ENCODE measurements around the gene MYOF. TPM values are rescaled to one million over a fixed set of nuclear protein-coding genes. Genes with fewer than 3 reads are reported as not detected.
A peak's percentile ranks its signal among the peaks of the same experiment; 100 is the strongest.

Gene MYOF
- total RNA-seq, 1 experiment from 2014 or later, result 376 TPM

DNA sequence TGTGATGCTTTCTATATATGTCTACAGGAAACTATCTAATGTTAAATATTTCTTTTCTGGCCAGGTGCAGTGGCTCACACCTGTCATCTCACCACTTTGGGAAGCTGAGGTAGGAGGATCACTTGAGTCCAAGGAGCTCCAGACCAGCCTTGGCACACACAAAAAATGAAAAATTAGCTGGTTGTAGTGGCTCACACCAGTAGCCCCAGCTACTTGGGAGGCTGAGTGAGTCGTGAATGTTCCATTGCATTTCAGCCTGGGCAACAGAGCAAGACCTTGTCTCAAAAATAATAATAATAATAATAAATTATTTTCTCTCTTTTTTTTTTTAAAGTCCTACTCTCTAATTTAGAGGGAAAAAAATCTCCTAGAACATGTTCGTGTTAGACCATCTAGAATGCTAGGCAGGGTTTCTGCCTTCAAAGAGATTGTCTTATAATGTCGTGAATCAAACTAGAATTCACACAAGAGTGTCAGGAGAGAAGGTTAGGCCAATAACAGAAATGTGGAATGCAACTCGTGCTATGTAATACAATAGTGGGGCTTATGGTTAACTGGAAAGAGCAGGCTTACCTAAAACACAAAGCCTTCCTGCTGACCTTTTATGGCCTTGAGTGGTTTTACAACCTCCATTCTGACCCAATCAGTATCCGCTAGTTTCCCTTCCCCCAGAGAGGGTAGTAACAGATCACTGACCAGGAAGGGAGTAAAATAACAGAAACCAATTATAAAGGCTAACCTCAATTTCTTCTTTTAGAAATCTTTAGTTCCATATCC, 46.3 kb downstream of the MYOF start:
- POLR2A ChIA-PET, result interaction anchor here (0.6 to 0.7 kb wide), 2 partner anchors 57 to 271 kb away, joined by 3 read pairs; no protein-coding TSS in a partner anchor

GRCh38 chr10:93434991-93435491, 47.1 kb downstream of the MYOF start:
- no peak for ATAC-seq
- Histone ChIP-seq H3K36me3 (ENCODE audit: control insufficient read depth, insufficient read depth, low read length) (peaks cover 11% of the 10 kb centered on the region; the same call in 1 of the 2 replicates), H3K9me3 (ENCODE audit: control insufficient read depth, insufficient read depth, low read depth, low read length) (no peaks in the 10 kb centered on the region), H3K27ac (ENCODE audit: low read length) (peak overlapping the region; percentile 100), H3K4me3 (ENCODE audit: low read depth in 2 of 2, low read length in 2 of 2) (no peak overlapping the region), H3K4me1 (ENCODE audit: control insufficient read depth, insufficient read depth, low read length) (peaks cover 65% of the 10 kb centered on the region), H3K27me3 (ENCODE audit: control insufficient read depth, insufficient read depth, low read length) (no peaks in the 10 kb centered on the region)
- no TSS peak for BruUV-seq (replicated peaks)
- intact Hi-C loops (cut with micrococcal nuclease; ENCODE audit: unreplicated experiment), result no loop called here
- TF ChIP-seq, protein P1, sequence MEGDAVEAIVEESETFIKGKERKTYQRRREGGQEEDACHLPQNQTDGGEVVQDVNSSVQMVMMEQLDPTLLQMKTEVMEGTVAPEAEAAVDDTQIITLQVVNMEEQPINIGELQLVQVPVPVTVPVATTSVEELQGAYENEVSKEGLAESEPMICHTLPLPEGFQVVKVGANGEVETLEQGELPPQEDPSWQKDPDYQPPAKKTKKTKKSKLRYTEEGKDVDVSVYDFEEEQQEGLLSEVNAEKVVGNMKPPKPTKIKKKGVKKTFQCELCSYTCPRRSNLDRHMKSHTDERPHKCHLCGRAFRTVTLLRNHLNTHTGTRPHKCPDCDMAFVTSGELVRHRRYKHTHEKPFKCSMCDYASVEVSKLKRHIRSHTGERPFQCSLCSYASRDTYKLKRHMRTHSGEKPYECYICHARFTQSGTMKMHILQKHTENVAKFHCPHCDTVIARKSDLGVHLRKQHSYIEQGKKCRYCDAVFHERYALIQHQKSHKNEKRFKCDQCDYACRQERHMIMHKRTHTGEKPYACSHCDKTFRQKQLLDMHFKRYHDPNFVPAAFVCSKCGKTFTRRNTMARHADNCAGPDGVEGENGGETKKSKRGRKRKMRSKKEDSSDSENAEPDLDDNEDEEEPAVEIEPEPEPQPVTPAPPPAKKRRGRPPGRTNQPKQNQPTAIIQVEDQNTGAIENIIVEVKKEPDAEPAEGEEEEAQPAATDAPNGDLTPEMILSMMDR (IDR thresholded peaks at IDR 0.05), result no peak
- TF ChIP-seq TCF7L2 (IDR thresholded peaks at IDR 0.05; ENCODE audit: low read depth, low read length), result 0 out of 2 replicates have a peak, but pooled peaks have one; percentile 10
- POLR2A ChIA-PET, result interaction anchor here (0.6 kb wide), 1 partner anchor 56 kb away, joined by 3 read pairs; no protein-coding TSS in a partner anchor
- no peak for DNase-seq (ENCODE audit: low read depth, low spot score)
- CTCF ChIA-PET, result no interaction called here
- in situ Hi-C loops (cut with HindIII; ENCODE audit: low pct_unique_long_range_greater_than_20kb, low sequenced_read_pairs), result no loop called here

More for the DNA sequence above, 46.3 kb downstream of the MYOF start:
- Histone ChIP-seq H3K4me1 (ENCODE audit: control insufficient read depth, insufficient read depth, low read length) (peaks cover 72% of the 10 kb centered on the region), H3K27ac (ENCODE audit: low read length) (peak overlapping the region; percentile 100), H3K27me3 (ENCODE audit: control insufficient read depth, insufficient read depth, low read length) (no peaks in the 10 kb centered on the region), H3K4me3 (ENCODE audit: low read depth in 2 of 2, low read length in 2 of 2) (no peak overlapping the region), H3K9me3 (ENCODE audit: control insufficient read depth, insufficient read depth, low read depth, low read length) (no peaks in the 10 kb centered on the region), H3K36me3 (ENCODE audit: control insufficient read depth, insufficient read depth, low read length) (peaks cover 11% of the 10 kb centered on the region; the same call in 1 of the 2 replicates)
- DNase-seq (ENCODE audit: low read depth, low spot score) (no peak), ATAC-seq (no peak)
- no TSS peak for BruUV-seq (replicated peaks)
- in situ Hi-C loops (cut with HindIII; ENCODE audit: low pct_unique_long_range_greater_than_20kb, low sequenced_read_pairs), result no loop called here
- intact Hi-C loops (cut with micrococcal nuclease; ENCODE audit: unreplicated experiment), result no loop called here
- TF ChIP-seq, protein P2, sequence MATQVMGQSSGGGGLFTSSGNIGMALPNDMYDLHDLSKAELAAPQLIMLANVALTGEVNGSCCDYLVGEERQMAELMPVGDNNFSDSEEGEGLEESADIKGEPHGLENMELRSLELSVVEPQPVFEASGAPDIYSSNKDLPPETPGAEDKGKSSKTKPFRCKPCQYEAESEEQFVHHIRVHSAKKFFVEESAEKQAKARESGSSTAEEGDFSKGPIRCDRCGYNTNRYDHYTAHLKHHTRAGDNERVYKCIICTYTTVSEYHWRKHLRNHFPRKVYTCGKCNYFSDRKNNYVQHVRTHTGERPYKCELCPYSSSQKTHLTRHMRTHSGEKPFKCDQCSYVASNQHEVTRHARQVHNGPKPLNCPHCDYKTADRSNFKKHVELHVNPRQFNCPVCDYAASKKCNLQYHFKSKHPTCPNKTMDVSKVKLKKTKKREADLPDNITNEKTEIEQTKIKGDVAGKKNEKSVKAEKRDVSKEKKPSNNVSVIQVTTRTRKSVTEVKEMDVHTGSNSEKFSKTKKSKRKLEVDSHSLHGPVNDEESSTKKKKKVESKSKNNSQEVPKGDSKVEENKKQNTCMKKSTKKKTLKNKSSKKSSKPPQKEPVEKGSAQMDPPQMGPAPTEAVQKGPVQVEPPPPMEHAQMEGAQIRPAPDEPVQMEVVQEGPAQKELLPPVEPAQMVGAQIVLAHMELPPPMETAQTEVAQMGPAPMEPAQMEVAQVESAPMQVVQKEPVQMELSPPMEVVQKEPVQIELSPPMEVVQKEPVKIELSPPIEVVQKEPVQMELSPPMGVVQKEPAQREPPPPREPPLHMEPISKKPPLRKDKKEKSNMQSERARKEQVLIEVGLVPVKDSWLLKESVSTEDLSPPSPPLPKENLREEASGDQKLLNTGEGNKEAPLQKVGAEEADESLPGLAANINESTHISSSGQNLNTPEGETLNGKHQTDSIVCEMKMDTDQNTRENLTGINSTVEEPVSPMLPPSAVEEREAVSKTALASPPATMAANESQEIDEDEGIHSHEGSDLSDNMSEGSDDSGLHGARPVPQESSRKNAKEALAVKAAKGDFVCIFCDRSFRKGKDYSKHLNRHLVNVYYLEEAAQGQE (IDR thresholded peaks at IDR 0.05; ENCODE audit: insufficient read depth in 1 of 2, low read depth in 2 of 2, low read length in 1 of 2), result no peak
- TF ChIP-seq TCF7L2 (IDR thresholded peaks at IDR 0.05; ENCODE audit: low read depth, low read length) (no peak), POLR2AphosphoS5 (IDR thresholded peaks at IDR 0.05; ENCODE audit: low read depth, low read length) (no peak; the same call in 1 of the 2 replicates), SIN3A (IDR thresholded peaks at IDR 0.05; ENCODE audit: borderline replicate concordance, insufficient read depth, low read depth, low read length) (no peak)
- TF ChIP-seq, protein P1 (IDR thresholded peaks at IDR 0.05), result no peak
- CTCF ChIA-PET, result no interaction called here
